DMS153 (cell line): ENCODE measurements around the gene SLC6A8.
"Not testable (repeated sequence)": the region's sequence is repeated elsewhere in the genome, so short reads cannot be mapped to it uniquely, and the experiment has no call there.

Source experiments
- DNase-seq: peaks from one replicate; lab custom pipeline; 2025; lab: John Stamatoyannopoulos, UW

SLC6A8 gene

GRCh38 chrX:153707406-153707805 lies 19.7 kb downstream of the SLC6A8 start:
- DNase-seq: no peak

- peak; percentile 36 for DNase-seq
Measured at GRCh38 chrX:153708415-153708814, 20.7 kb downstream of the SLC6A8 start.

DNA sequence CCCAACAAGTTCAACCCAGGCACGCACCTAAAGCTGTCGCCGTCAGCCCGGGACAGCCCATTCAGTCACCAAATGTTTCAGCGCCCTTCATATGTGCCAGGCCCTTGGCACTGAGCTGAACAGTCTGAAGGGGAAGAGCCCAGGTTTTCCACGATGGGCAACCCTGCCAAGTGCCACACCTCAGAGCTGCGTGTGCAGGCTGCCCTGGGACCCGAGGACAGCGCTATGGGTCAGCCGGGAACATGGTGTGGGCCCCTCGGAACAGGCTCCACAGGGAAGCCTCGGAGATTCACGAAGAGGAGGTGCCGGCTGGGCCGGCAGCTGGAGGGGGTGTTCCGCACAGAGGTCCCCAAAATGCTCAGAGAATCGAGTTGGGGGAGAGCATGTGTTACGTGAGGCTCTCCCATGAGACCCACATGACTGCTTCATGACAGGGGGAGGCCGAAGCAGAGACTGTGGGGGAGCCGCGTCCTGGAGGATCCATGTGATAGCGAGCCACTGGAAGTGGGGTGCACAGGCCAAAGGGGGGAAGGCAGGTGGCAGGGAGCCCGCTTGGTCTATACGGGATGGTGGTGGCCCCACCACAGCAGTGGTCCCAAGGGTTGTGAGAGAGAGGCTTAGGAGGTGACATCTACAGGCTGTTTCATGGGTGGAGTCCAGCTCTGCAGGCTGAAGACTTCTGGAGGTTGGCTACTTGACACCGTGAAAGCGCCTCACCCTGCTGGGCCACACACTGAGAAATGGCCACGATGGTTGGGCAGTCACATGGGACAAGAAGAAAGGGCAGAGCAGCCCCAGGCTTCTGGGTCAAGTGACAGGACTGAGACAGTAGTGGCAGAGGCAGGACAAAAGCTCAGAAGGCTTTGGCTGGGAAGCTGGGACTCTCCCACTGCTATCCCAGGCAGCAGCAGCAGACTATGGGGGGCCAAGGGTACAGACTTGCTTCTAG lies 22.3 kb downstream of the SLC6A8 start:
- no peak for DNase-seq

- DNase-seq: no peak
Measured at GRCh38 chrX:153714256-153714655, 26.5 kb downstream of the SLC6A8 start.

GRCh38 chrX:153717445-153717844 lies 29.7 kb downstream of the SLC6A8 start:
- no peak for DNase-seq

- DNase-seq: no peak
Measured at GRCh38 chrX:153719238-153719637, 31.5 kb downstream of the SLC6A8 start.

GRCh38 chrX:153719701-153720100 lies 32.0 kb downstream of the SLC6A8 start:
- no peak for DNase-seq

DNA sequence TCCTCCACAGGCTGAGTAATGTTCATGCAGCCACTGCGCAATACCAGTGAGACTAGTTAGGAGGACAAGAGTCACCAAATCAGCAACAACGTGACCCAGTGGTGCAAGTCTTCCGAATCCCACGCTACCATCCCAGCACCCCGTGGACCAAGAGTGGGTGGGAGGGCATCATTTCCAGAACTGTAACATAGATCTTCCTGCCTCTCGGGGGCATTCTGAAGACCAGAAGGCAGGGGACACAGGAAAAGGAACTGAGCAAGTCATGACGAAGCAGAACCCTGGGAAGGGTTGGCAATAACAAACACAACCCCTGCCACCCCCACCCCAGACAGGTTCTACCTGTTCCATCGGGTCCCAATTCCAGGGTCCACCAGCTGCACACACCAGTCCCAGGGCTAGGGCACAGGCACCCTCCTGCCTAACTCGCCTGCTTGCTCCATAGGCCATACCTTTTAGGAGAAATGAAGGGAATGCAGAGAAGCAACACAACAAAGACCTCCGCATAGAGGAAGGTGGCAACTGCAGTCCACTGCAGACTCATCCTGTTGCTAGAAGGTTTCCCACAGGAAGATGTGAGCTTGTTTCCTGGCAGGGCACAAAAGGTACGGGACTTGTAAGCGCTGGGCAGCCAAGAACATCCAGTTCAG lies 35.1 kb downstream of the SLC6A8 start:
- no peak for DNase-seq

DNA sequence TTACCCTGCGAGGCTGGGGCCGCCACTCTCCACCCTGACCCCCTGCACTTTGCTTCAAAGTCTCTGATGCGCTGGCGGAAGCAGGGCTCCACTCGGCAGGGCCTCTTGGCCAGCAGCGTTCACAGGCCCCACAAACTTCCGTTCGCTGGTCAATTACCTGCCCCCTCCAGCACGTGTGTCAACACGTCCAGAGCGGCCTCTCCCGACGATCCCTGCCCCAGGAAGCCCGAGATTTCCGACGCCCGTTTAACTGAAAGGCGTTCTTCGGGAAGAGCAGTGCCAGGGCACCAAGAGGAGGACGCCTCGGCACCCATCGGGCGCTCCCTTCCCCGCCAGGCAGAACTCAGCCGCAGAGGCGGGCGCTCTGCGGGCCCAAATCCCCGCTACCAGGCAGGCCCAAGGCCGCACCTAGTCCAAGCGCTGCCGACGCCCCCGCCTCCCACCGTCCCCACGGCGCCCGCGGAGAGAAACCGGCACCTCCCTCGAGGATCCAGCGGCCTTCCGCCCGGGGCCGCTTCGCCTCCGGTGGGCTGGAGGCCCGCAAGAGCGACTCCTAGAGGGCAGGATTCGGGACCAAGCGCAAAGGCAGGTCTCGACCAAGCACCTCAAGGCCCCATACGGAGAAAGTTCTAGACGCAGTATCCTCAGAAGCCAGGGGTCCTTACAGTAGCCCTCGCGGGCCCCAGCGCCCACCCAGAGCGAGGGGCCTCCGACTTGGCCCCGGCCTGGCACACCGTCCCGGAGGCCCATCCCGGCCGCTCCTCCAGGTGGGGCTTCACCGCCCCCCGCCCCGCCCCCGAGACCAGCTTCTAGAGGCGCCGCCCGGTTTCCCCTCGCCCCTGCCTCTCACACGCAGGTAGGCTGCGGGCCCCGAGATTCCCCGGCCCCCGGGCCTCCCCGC lies 35.9 kb downstream of the SLC6A8 start:
- peak; percentile 16 for DNase-seq

- peak; percentile 81 for DNase-seq
Measured at GRCh38 chrX:153724252-153725038, 36.7 kb downstream of the SLC6A8 start, which contains the start of the genes ABCD1 and BCAP31. ABCD1 (plus strand) TSS chrX:153724856; CDS start chrX:153725267, 411 bp downstream. BCAP31 (minus strand) TSS chrX:153724387; CDS start chrX:153723244, 1,143 bp downstream.

GRCh38 chrX:153725039-153725831 lies 37.5 kb downstream of the SLC6A8 start:
- DNase-seq: no peak

- no peak for DNase-seq
Measured at GRCh38 chrX:153725832-153726285, 38.1 kb downstream of the SLC6A8 start.

DNA sequence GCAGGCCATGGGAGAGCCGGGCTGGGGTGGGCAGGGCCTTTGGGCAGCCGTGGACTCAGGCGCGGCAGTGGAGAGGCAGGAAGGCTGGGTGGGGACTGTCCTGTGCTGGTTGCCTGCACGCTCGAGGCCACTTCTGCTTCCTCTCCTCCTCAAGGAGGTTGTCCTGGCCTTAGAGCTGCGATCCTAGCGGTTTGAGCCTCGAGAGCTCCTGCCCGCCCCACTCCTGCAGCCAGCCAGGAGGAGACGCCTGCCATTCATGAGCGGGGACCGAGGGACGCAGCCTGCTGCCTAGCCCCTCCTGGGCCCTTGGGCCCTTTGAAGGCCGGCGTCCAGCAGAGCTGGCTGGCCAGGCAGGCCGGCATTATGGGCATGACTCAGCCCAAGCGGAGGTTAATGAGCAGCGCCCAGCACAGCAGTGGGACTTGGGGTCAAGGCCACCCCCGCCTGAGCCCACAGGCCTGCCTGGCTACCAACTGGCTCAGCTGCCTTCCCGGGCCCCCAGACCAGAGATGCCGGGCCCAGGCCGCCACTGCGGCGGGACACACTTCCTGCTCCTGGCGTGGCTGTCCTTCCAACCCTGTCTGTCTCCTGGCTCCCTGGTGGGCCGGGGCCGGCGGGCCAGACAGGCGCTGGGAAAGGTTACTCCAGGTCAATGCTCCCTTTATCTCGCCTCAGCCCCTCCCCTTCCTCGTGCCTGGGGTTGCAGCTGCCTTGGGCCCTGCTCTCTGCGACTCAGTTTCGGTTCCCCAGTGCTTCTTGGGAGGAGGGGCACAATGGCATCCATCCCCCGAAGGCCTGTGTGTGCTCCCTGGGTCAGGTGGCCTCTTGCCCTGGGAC lies 38.8 kb downstream of the SLC6A8 start:
- peak; percentile 36 for DNase-seq

DNA sequence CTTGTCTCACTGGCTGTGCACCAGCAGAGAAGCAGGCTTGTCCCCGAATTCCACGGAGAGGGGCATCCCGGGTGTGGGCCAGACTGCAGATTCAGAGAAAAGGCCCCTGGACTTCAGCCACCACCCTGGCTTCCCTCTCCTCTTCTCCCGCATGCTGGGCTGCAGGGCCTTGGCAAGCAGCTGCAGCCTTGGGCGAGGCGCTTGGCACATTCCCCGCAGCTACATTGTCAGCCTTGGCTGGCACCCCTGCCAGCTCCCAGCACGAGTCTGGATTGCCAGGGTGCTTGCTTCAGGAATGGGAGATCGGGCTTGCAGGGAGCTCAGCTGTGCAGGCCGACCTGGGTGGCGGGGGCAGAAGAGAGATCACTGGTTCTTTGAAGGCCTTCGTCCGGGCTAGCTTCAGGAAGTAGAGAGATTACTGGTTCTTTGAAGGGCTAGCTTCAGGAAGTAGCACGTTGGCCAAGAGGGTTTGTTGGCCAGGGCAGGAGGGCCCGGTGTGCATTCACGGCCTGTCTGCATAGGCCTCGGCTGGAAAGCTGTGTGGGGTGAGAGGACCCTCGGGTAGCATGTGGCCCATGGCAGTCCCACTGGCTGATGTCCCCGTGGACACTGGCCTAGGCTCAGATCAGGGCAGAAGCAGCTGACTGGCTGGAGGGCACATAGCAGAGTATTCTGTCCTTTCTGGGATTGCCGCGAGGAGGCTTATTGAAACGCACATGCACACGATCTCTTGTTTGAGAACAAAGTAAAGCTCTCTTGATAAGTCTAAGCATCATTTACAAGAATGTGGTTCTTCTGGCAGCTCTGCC lies 39.6 kb downstream of the SLC6A8 start:
- DNase-seq: peak; percentile 58

- DNase-seq: no peak
Measured at GRCh38 chrX:153728095-153728494, 40.4 kb downstream of the SLC6A8 start.

GRCh38 chrX:153728951-153729631 lies 41.4 kb downstream of the SLC6A8 start:
- DNase-seq: no peak

DNA sequence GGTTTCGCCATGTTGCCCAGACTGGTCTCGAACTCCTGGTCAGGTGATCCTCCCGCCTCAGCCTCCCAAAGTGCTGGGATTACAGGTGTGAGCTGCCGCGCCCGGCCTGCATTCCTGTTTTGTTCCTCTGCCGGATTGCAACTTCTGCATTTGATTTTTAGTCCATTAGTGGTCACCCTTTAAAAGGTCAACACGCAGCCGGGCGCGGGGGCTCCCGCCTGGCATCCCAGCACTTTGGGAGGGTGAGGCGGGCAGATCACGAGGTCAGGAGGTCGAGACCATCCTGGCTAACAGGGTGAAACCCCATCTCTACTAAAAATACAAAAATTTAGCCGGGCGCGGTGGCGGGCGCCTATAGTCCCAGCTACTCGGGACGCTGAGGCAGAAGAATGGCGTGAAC lies 42.4 kb downstream of the SLC6A8 start:
- not testable (repeated sequence) for DNase-seq
